Measurements from ENCODE around the gene C20orf144. TPM values are rescaled to one million over a fixed set of nuclear protein-coding genes. Genes with fewer than 3 reads are reported as not detected.
"Not testable (repeated sequence)": the region's sequence is repeated elsewhere in the genome, so short reads cannot be mapped to it uniquely, and the experiment has no call there.

C20orf144 gene
- total and polyA plus RNA-seq, 11 donors, result 0.13 to 0.50 (median 0.15) TPM; not detected in 8

DNA sequence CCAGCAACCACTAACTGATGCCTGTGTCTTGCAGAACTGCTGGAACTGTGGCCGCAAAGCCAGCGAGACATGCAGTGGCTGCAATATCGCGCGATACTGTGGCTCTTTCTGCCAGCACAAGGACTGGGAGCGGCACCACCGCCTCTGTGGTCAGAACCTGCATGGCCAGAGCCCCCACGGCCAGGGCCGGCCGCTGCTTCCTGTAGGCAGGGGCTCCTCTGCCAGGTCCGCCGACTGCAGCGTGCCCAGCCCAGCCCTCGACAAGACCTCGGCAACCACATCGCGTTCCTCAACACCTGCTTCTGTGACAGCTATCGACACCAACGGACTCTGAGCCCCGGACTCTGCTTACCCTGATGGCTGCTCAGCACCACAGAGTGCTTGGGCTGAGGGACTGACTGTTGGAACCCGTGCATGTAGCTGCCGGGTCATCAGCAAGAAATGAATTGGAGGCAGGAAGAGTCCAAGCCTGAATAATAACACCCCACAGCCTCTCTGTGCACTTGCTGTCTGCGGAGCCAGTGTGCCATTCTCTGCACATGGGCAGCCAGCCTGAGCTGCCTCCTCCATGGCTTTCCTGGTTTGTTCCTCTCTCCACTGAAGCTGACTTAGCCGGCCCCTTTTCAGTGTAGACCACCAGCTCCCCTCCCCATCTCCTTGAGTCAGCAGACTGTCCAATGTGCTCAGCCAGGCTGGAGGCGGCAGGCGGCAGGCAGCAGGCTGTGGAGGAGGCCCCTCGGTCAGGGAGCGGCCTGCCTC lies 17.6 kb upstream of the C20orf144 start:
- TF ChIP-seq, protein P1, sequence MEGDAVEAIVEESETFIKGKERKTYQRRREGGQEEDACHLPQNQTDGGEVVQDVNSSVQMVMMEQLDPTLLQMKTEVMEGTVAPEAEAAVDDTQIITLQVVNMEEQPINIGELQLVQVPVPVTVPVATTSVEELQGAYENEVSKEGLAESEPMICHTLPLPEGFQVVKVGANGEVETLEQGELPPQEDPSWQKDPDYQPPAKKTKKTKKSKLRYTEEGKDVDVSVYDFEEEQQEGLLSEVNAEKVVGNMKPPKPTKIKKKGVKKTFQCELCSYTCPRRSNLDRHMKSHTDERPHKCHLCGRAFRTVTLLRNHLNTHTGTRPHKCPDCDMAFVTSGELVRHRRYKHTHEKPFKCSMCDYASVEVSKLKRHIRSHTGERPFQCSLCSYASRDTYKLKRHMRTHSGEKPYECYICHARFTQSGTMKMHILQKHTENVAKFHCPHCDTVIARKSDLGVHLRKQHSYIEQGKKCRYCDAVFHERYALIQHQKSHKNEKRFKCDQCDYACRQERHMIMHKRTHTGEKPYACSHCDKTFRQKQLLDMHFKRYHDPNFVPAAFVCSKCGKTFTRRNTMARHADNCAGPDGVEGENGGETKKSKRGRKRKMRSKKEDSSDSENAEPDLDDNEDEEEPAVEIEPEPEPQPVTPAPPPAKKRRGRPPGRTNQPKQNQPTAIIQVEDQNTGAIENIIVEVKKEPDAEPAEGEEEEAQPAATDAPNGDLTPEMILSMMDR (IDR thresholded peaks at IDR 0.05), result no peak
- no peak for TF ChIP-seq POLR2A (IDR thresholded peaks at IDR 0.05)
- Histone ChIP-seq H3K27me3 (no peaks in the 10 kb centered on the region), H3K9me3 (no peaks in the 10 kb centered on the region), H3K4me1 (peaks cover 0 to 33% (median 17%) of the 10 kb centered on the region in 12 donors), H3K36me3 (peaks cover 0 to 69% (median 62%) of the 10 kb centered on the region in 9 donors), H3K27ac (no peak overlapping the region), H3K4me3 (no peak overlapping the region)
- DNase-seq, result no peak
- 84 to 90% (median 88%) methylated on average over 20 to 28 of the region's 28 CpGs for WGBS, 4 donors
- intact Hi-C loops (cut with DNase I), result no loop called here
- ATAC-seq, result no peak

DNA sequence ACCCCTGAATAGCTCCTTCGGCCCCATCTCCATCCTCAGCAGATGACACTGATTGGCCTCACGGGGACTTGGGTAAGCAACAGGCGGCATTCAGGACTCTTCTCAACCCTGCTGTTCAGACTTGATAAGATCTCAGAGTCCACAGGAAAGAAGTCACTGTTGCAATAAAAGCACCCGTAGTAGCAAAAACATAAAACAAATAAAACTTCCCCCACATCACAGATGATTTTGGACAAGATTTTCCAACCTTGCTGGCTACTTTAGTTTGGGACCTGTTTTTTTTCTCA lies 17.1 kb upstream of the C20orf144 start:
- H3K4me1 ChIP-seq, result peaks cover 0 to 36% (median 17%) of the 10 kb centered on the region in 12 donors
- no peak for TF ChIP-seq POLR2A (IDR thresholded peaks at IDR 0.05)
- TF ChIP-seq, protein P1 (IDR thresholded peaks at IDR 0.05), result no peak
- no peak for ATAC-seq
- peaks cover 0 to 64% (median 57%) of the 10 kb centered on the region in 9 donors for H3K36me3 ChIP-seq
- no peaks in the 10 kb centered on the region for H3K27me3 ChIP-seq
- no peaks in the 10 kb centered on the region for H3K9me3 ChIP-seq
- intact Hi-C loops (cut with DNase I), result no loop called here
- H3K4me3 ChIP-seq, result no peak overlapping the region
- no peak for DNase-seq
- 59 to 83% (median 78%) methylated on average over 4 of the region's 4 CpGs for WGBS, 4 donors
- no peak overlapping the region for H3K27ac ChIP-seq

DNA sequence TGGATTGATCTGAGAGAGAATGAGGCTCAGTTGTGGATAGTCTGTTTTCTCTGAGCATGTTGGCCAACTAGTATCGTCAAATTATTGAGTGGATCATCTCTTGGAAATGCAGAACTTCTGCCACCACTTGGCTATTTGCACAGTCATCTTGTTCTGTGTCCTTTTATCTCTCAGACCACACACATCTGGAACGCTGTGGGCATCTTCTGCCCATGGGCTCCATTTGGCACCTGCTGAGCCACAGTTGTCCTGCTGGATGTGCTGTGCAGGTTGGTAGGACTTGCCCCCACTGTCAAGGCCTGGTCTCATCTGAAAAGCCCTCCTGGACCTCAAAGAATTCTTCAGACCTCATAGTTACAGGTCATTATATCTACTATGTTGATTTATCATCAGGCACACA lies 16.7 kb upstream of the C20orf144 start:
- Histone ChIP-seq H3K4me3 (no peak overlapping the region), H3K36me3 (peaks cover 0 to 60% (median 53%) of the 10 kb centered on the region in 9 donors), H3K27ac (no peak overlapping the region), H3K27me3 (no peaks in the 10 kb centered on the region), H3K9me3 (no peaks in the 10 kb centered on the region), H3K4me1 (peaks cover 0 to 36% (median 17%) of the 10 kb centered on the region in 12 donors)
- DNase-seq, result no peak
- ATAC-seq, result no peak
- intact Hi-C loops (cut with DNase I), result no loop called here
- TF ChIP-seq POLR2A (IDR thresholded peaks at IDR 0.05), result no peak
- TF ChIP-seq, protein P1 (IDR thresholded peaks at IDR 0.05), result no peak
- WGBS, 4 donors, result 91 to 100% (median 92%) methylated on average over 2 of the region's 2 CpGs

DNA sequence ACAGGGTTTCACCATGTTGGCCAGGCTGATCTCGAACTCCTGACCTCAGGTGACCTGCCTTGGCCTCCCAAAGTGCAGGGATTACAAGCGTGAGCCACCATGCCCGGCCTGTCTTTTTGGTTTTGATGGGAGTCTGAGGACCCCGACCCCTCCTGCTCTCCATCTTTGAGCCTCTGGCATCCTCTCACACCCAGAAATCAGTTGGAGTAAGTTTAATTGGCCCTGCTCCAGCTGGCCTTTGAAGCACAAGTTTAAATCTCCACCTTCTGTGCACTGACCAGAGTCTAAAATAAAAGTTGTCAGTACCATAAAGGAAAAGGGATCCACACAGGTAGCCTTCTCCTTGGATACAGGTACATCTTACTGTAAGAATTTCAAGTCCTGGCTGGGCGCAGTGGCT lies 15.9 kb upstream of the C20orf144 start:
- H3K36me3 ChIP-seq, result peaks cover 0 to 52% (median 45%) of the 10 kb centered on the region in 9 donors
- intact Hi-C loops (cut with DNase I), result no loop called here
- ATAC-seq (no peak), DNase-seq (no peak)
- no peak overlapping the region for H3K27ac ChIP-seq
- TF ChIP-seq POLR2A (IDR thresholded peaks at IDR 0.05), result no peak
- TF ChIP-seq, protein P1 (IDR thresholded peaks at IDR 0.05), result no peak
- H3K4me1 ChIP-seq, result peaks cover 0 to 36% (median 17%) of the 10 kb centered on the region in 12 donors
- 84 to 94% (median 92%) methylated on average over 5 of the region's 5 CpGs for WGBS, 4 donors
- H3K27me3 ChIP-seq, result no peaks in the 10 kb centered on the region
- no peak overlapping the region for H3K4me3 ChIP-seq
- H3K9me3 ChIP-seq, result no peaks in the 10 kb centered on the region

DNA sequence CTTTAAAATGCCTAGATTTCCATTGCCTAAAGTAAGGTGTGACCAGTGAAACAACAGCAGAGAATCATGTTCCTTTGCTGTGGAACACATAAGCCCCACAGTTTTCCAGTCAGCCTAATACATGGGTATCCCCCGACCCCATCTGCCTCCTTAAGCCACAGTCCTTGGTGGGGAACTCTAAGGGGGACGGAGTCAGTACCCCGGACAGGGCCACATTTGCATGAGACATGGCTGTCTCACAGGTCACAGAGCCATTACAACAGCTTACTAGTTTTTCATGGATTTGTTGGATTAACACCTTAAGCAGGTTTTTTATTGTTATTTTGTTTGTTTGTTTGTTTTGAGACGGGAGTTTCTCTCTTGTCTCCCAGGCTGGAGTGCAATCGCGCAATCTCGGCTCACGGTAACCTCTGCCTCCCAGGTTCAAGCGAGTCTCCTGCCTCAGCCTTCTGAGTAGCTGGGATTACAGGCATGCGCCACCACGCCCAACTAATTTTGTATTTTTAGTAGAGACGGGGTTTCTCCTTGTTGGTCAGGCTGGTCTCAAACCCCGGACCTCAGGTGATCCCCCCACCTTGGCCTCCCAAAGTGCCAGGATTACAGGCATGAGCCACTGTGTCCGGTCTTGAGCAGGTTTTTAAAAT lies 15.0 kb upstream of the C20orf144 start:
- intact Hi-C loops (cut with DNase I); H3K9me3 ChIP-seq; DNase-seq; H3K27me3 ChIP-seq; H3K4me3 ChIP-seq; ATAC-seq: not testable (repeated sequence)
- peak overlapping the region in 2 of 12 donors; percentile 35 to 46 for H3K27ac ChIP-seq
- H3K4me1 ChIP-seq, result peaks cover 0 to 36% (median 17%) of the 10 kb centered on the region in 12 donors
- H3K36me3 ChIP-seq, result peaks cover 0 to 46% (median 38%) of the 10 kb centered on the region in 9 donors
- 84 to 88% (median 87%) methylated on average over 14 of the region's 14 CpGs for WGBS, 4 donors
